Upper lobe of right lung (tissue), 1 donor: ENCODE measurements around the gene KRTAP5-1. TPM values are rescaled to one million over a fixed set of nuclear protein-coding genes. Genes with fewer than 3 reads are reported as not detected.

Source experiments
- ATAC-seq: fragments of 200-7000 bp; cut with Tn5 transposase; one replicate; pipeline ENCODE4 v1.9.1; 2020; ENCODE audit warnings: mild to moderate bottlenecking, moderate library complexity
- DNase-seq: peaks from one replicate; pipeline ENCODE4 v3.0.0-alpha.2; 2020
- H3K27ac ChIP-seq: fragments of 200-600 bp; one replicate; pipeline ENCODE4 v1.8.0; 2022
- H3K27me3 ChIP-seq: fragments of 200-600 bp; one replicate; pipeline ENCODE4 v1.8.0; 2022; ENCODE audit warnings: mild to moderate bottlenecking
- H3K36me3 ChIP-seq: fragments of 200-600 bp; one replicate; pipeline ENCODE4 v1.8.0; 2022
- H3K4me1 ChIP-seq: fragments of 200-600 bp; one replicate; pipeline ENCODE4 v1.8.0; 2022
- H3K4me3 ChIP-seq: fragments of 200-600 bp; one replicate; pipeline ENCODE4 v1.8.0; 2022; ENCODE audit warnings: mild to moderate bottlenecking
- H3K9me3 ChIP-seq: fragments of 200-600 bp; one replicate; pipeline ENCODE4 v1.8.0; 2022
- CTCF ChIP-seq: fragments of 200-600 bp; IDR thresholded peaks from one replicate; pipeline ENCODE4 v1.8.0; 2022; ENCODE audit warnings: antibody characterized with exemption
- intact Hi-C: fragments of 100-400 bp; cut with DNase I; formaldehyde crosslinking; loops from one replicate; pipeline ENCODE4 v1.11.0; 2022
- total RNA-seq: library from RNA; stranded (reverse); fragmentation: NEBNext Ultra II Directional; extraction: Animal tissue kit (Norgen Biotek cat#: 25700); gene quantifications from one replicate; pipeline ENCODE4 v1.2.1, GENCODE V29; 2021
- donor health status: DM: no; HTN: yes; CAD: no; lungs with severe emphysema.

The KRTAP5-1 gene
- total RNA-seq, 1 donor from 2014 or later = not detected

GRCh38 chr11:1546536-1547466 is 38.3 kb downstream of the KRTAP5-1 start:
- H3K36me3 ChIP-seq = no peaks in the 10 kb centered on the region
- peak; percentile 74 for ATAC-seq
- DNase-seq = peak; percentile 83
- H3K9me3 ChIP-seq = no peaks in the 10 kb centered on the region
- peak; percentile 70 for TF ChIP-seq CTCF
- no peak overlapping the region for H3K27ac ChIP-seq
- intact Hi-C loops = no loop called here
- H3K4me1 ChIP-seq = peaks cover 24% of the 10 kb centered on the region
- peak overlapping the region; percentile 46 for H3K4me3 ChIP-seq
- H3K27me3 ChIP-seq = peaks cover 25% of the 10 kb centered on the region

GRCh38 chr11:1546077-1546535 is 39.0 kb downstream of the KRTAP5-1 start:
- Histone ChIP-seq H3K36me3 (no peaks in the 10 kb centered on the region), H3K27ac (no peak overlapping the region), H3K4me3 (peak overlapping the region; percentile 46), H3K27me3 (peaks cover 25% of the 10 kb centered on the region), H3K9me3 (no peaks in the 10 kb centered on the region), H3K4me1 (peaks cover 24% of the 10 kb centered on the region)
- TF ChIP-seq CTCF = no peak
- ATAC-seq (peak; percentile 23), DNase-seq (no peak)
- intact Hi-C loops = no loop called here

GRCh38 chr11:1545432-1545831 is 39.7 kb downstream of the KRTAP5-1 start:
- ATAC-seq = no peak
- no peak for DNase-seq
- intact Hi-C loops = no loop called here
- Histone ChIP-seq H3K4me1 (peaks cover 24% of the 10 kb centered on the region), H3K4me3 (no peak overlapping the region), H3K36me3 (no peaks in the 10 kb centered on the region), H3K27ac (no peak overlapping the region), H3K9me3 (no peaks in the 10 kb centered on the region), H3K27me3 (peaks cover 25% of the 10 kb centered on the region)
- TF ChIP-seq CTCF = no peak

GRCh38 chr11:1544536-1544935 is 40.5 kb downstream of the KRTAP5-1 start:
- peaks cover 24% of the 10 kb centered on the region for H3K4me1 ChIP-seq
- DNase-seq (no peak), ATAC-seq (no peak)
- no peak overlapping the region for H3K27ac ChIP-seq
- TF ChIP-seq CTCF = no peak
- no peaks in the 10 kb centered on the region for H3K36me3 ChIP-seq
- intact Hi-C loops = no loop called here
- H3K9me3 ChIP-seq = no peaks in the 10 kb centered on the region
- peaks cover 25% of the 10 kb centered on the region for H3K27me3 ChIP-seq
- H3K4me3 ChIP-seq = no peak overlapping the region

GRCh38 chr11:1543606-1544263 is 41.3 kb downstream of the KRTAP5-1 start:
- H3K4me1 ChIP-seq = peaks cover 24% of the 10 kb centered on the region
- intact Hi-C loops = no loop called here
- ATAC-seq = no peak

More at GRCh38 chr11:1543606-1544263, 41.3 kb downstream of the KRTAP5-1 start:
- Histone ChIP-seq H3K36me3 (no peaks in the 10 kb centered on the region), H3K9me3 (no peaks in the 10 kb centered on the region), H3K27ac (no peak overlapping the region), H3K27me3 (peaks cover 25% of the 10 kb centered on the region), H3K4me3 (no peak overlapping the region)
- no peak for DNase-seq
- TF ChIP-seq CTCF = no peak
